Measurements from ENCODE around the gene P2RX3.

The P2RX3 gene

DNA sequence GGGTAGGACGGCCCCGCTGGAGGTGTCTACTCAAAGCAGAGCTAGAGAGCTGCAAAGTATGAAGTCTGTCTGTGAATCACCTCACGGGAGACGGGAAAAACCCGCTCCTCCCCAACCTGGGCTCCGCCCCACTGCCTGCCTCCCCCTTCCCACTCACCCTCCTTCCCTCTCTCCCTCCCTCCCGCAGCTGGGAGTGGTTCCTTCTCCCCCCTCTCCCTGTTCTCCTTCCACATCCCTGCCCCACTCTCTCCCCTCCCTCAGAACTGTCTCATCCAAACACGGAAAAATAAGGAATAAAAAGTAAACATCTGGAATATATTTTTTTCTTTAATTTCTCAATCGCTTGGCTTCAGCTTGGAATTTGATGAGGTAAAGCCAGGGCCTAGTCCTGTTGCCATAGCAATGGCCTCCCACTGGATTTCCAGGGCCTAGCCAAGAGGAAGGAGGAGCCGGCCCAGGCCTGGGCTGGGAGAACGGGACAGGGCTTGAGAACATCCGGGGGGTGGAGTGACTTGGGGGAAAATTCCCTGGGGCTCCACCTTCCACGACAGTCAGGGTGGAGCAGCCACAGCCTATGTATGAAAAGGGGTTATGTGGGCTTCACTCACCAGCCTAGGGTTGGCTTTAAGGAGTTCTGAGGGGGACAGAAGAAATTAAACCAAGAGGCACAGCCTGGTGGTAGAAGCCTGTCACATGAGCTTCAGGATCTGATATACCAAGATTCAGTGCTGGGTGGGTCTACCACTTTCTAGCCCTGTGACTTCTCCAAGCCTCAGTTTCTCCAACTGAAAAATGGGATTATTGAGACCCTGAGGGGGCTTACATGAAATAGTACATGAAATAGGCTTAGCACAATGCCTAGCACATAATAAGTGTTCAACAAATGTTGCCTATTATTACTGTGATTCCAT, 15.6 kb upstream of the P2RX3 start:
- Histone ChIP-seq H3K27me3 (replicated peaks; ENCODE audit: control insufficient read depth, insufficient read depth, low read length) (no peaks in the 10 kb centered on the region), H3K4me3 (replicated peaks; ENCODE audit: low read depth, low read length) (no peak overlapping the region), H3K36me3 (ENCODE audit: control insufficient read depth, insufficient read depth, low read length) (peaks cover 13% of the 10 kb centered on the region)
- no peak for DNase-seq (ENCODE audit: extremely low read depth, insufficient read length)
- TF ChIP-seq CTCF (IDR thresholded peaks at IDR 0.05; ENCODE audit: insufficient read depth, low read length, poor library complexity, severe bottlenecking): no peak

- H3K36me3 ChIP-seq (ENCODE audit: control insufficient read depth, insufficient read depth, low read length): peaks cover 16% of the 10 kb centered on the region
- no peaks in the 10 kb centered on the region for H3K27me3 ChIP-seq (replicated peaks; ENCODE audit: control insufficient read depth, insufficient read depth, low read length)
- TF ChIP-seq CTCF (IDR thresholded peaks at IDR 0.05; ENCODE audit: insufficient read depth, low read length, poor library complexity, severe bottlenecking): no peak
- no peak for DNase-seq (ENCODE audit: extremely low read depth, insufficient read length)
- H3K4me3 ChIP-seq (replicated peaks; ENCODE audit: low read depth, low read length): no peak overlapping the region
Measured at GRCh38 chr11:57323167-57323854, 14.8 kb upstream of the P2RX3 start.

- no peak for DNase-seq (ENCODE audit: extremely low read depth, insufficient read length)
- TF ChIP-seq CTCF (IDR thresholded peaks at IDR 0.05; ENCODE audit: insufficient read depth, low read length, poor library complexity, severe bottlenecking): no peak
- Histone ChIP-seq H3K4me3 (replicated peaks; ENCODE audit: low read depth, low read length) (peak overlapping the region; percentile 71), H3K27me3 (replicated peaks; ENCODE audit: control insufficient read depth, insufficient read depth, low read length) (no peaks in the 10 kb centered on the region), H3K36me3 (ENCODE audit: control insufficient read depth, insufficient read depth, low read length) (peaks cover 16% of the 10 kb centered on the region)
Measured at GRCh38 chr11:57323855-57324153, 14.3 kb upstream of the P2RX3 start.

DNA sequence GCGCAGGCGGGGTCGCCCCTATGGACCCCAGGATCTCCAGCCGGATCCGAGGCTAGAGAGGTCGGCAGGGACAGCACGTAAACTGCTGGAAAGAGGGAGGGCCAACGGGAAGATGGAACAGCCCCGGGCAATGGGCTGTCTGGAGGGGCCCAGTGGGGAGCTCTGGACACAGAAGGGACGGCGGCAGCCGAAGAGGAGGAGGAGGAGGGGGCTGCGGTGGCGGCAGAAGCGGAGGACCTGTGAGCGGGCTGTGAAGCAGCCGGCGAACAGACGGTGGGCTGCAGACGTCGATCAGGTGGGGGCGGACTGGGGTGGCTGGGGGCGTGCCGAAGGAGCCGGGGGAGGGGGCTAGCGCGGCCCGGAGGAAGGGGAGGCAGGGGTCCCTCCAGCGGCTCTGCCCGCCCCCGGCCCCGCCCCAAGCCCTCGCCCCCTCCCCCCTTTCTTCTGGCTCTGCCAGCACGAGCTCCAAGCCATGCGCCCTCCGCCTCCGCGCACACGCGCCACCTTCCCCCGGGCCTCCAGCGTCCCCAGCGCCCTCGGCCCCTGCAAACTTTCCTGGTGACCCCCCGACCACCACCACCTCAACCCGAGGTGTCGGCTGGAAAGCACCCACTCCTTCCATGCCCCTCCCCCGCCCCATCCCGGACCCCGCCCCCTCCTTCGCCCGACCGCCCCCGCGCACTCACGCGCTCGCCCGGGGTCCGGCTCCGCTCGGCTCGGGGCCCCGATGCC, 13.8 kb upstream of the P2RX3 start:
- Histone ChIP-seq H3K27me3 (replicated peaks; ENCODE audit: control insufficient read depth, insufficient read depth, low read length) (no peaks in the 10 kb centered on the region), H3K36me3 (ENCODE audit: control insufficient read depth, insufficient read depth, low read length) (peaks cover 18% of the 10 kb centered on the region), H3K4me3 (replicated peaks; ENCODE audit: low read depth, low read length) (peak overlapping the region; percentile 71)
- TF ChIP-seq CTCF (IDR thresholded peaks at IDR 0.05; ENCODE audit: insufficient read depth, low read length, poor library complexity, severe bottlenecking): no peak
- DNase-seq (ENCODE audit: extremely low read depth, insufficient read length): no peak

GRCh38 chr11:57324886-57325734, 13.0 kb upstream of the P2RX3 start, which contains the start of gene TNKS1BP1:
TSS of gene TNKS1BP1 (minus strand) at chr11:57324952. CDS start at chr11:57321885, 3,067 bp downstream.
- Histone ChIP-seq H3K36me3 (ENCODE audit: control insufficient read depth, insufficient read depth, low read length) (peaks cover 23% of the 10 kb centered on the region), H3K27me3 (replicated peaks; ENCODE audit: control insufficient read depth, insufficient read depth, low read length) (no peaks in the 10 kb centered on the region), H3K4me3 (replicated peaks; ENCODE audit: low read depth, low read length) (peak within 1 kb of the TSS; percentile 71)
- no peak for TF ChIP-seq CTCF (IDR thresholded peaks at IDR 0.05; ENCODE audit: insufficient read depth, low read length, poor library complexity, severe bottlenecking)
- peak; percentile 89 for DNase-seq (ENCODE audit: extremely low read depth, insufficient read length)

All from GM06990 (cell line).